Measurements from ENCODE around the gene CARD16.
"Not testable (repeated sequence)": the region's sequence is repeated elsewhere in the genome, so short reads cannot be mapped to it uniquely, and the experiment has no call there.

Gene CARD16

GRCh38 chr11:105071089-105071732 lies 26.1 kb upstream of the CARD16 start:
- Histone ChIP-seq H3K27ac (ENCODE audit: low read depth, low read length) (no peak overlapping the region), H3K27me3 (ENCODE audit: control insufficient read depth, insufficient read depth, low read length) (no peaks in the 10 kb centered on the region), H3K9ac (ENCODE audit: low read length) (no peak overlapping the region), H3K4me3 (ENCODE audit: low read depth, low read length) (no peak overlapping the region), H3K9me3 (ENCODE audit: control insufficient read depth, insufficient read depth, low read depth, low read length) (no peaks in the 10 kb centered on the region), H3K4me1 (ENCODE audit: control insufficient read depth, insufficient read depth, low read length) (no peaks in the 10 kb centered on the region), H3K36me3 (ENCODE audit: control insufficient read depth, insufficient read depth, low read length) (no peaks in the 10 kb centered on the region)

GRCh38 chr11:105070306-105070705 lies 25.2 kb upstream of the CARD16 start:
- H3K9ac ChIP-seq (ENCODE audit: low read length): no peak overlapping the region
- no peaks in the 10 kb centered on the region for H3K9me3 ChIP-seq (ENCODE audit: control insufficient read depth, insufficient read depth, low read depth, low read length)
- H3K36me3 ChIP-seq (ENCODE audit: control insufficient read depth, insufficient read depth, low read length): no peaks in the 10 kb centered on the region
- H3K27ac ChIP-seq (ENCODE audit: low read depth, low read length): no peak overlapping the region
- H3K4me1 ChIP-seq (ENCODE audit: control insufficient read depth, insufficient read depth, low read length): no peaks in the 10 kb centered on the region
- H3K27me3 ChIP-seq (ENCODE audit: control insufficient read depth, insufficient read depth, low read length): no peaks in the 10 kb centered on the region
- H3K4me3 ChIP-seq (ENCODE audit: low read depth, low read length): no peak overlapping the region

GRCh38 chr11:105069749-105070148 lies 24.6 kb upstream of the CARD16 start:
- not testable (repeated sequence) for H3K27ac ChIP-seq (ENCODE audit: low read depth, low read length); H3K36me3 ChIP-seq (ENCODE audit: control insufficient read depth, insufficient read depth, low read length); H3K4me3 ChIP-seq (ENCODE audit: low read depth, low read length); H3K9me3 ChIP-seq (ENCODE audit: control insufficient read depth, insufficient read depth, low read depth, low read length); H3K9ac ChIP-seq (ENCODE audit: low read length); H3K4me1 ChIP-seq (ENCODE audit: control insufficient read depth, insufficient read depth, low read length); H3K27me3 ChIP-seq (ENCODE audit: control insufficient read depth, insufficient read depth, low read length)

GRCh38 chr11:105063245-105063941 lies 18.3 kb upstream of the CARD16 start:
- H3K9me3 ChIP-seq (ENCODE audit: control insufficient read depth, insufficient read depth, low read depth, low read length); H3K9ac ChIP-seq (ENCODE audit: low read length); H3K4me1 ChIP-seq (ENCODE audit: control insufficient read depth, insufficient read depth, low read length); H3K36me3 ChIP-seq (ENCODE audit: control insufficient read depth, insufficient read depth, low read length); H3K4me3 ChIP-seq (ENCODE audit: low read depth, low read length); H3K27ac ChIP-seq (ENCODE audit: low read depth, low read length); H3K27me3 ChIP-seq (ENCODE audit: control insufficient read depth, insufficient read depth, low read length): not testable (repeated sequence)

- Histone ChIP-seq H3K4me1 (ENCODE audit: control insufficient read depth, insufficient read depth, low read length) (no peaks in the 10 kb centered on the region), H3K4me3 (ENCODE audit: low read depth, low read length) (no peak overlapping the region), H3K9ac (ENCODE audit: low read length) (no peak overlapping the region), H3K9me3 (ENCODE audit: control insufficient read depth, insufficient read depth, low read depth, low read length) (no peaks in the 10 kb centered on the region), H3K27me3 (ENCODE audit: control insufficient read depth, insufficient read depth, low read length) (no peaks in the 10 kb centered on the region), H3K36me3 (ENCODE audit: control insufficient read depth, insufficient read depth, low read length) (no peaks in the 10 kb centered on the region), H3K27ac (ENCODE audit: low read depth, low read length) (no peak overlapping the region)
These were observed 12.3 kb upstream of the CARD16 start for GRCh38 chr11:105057432-105057831.

GRCh38 chr11:105056446-105056845 lies 11.3 kb upstream of the CARD16 start:
- no peaks in the 10 kb centered on the region for H3K9me3 ChIP-seq (ENCODE audit: control insufficient read depth, insufficient read depth, low read depth, low read length)
- H3K36me3 ChIP-seq (ENCODE audit: control insufficient read depth, insufficient read depth, low read length): no peaks in the 10 kb centered on the region
- H3K27me3 ChIP-seq (ENCODE audit: control insufficient read depth, insufficient read depth, low read length): no peaks in the 10 kb centered on the region
- no peaks in the 10 kb centered on the region for H3K4me1 ChIP-seq (ENCODE audit: control insufficient read depth, insufficient read depth, low read length)
- no peak overlapping the region for H3K4me3 ChIP-seq (ENCODE audit: low read depth, low read length)
- no peak overlapping the region for H3K27ac ChIP-seq (ENCODE audit: low read depth, low read length)
- H3K9ac ChIP-seq (ENCODE audit: low read length): no peak overlapping the region

GRCh38 chr11:105054723-105055493 lies 9.8 kb upstream of the CARD16 start:
- H3K36me3 ChIP-seq (ENCODE audit: control insufficient read depth, insufficient read depth, low read length): no peaks in the 10 kb centered on the region
- no peaks in the 10 kb centered on the region for H3K9me3 ChIP-seq (ENCODE audit: control insufficient read depth, insufficient read depth, low read depth, low read length)
- H3K27ac ChIP-seq (ENCODE audit: low read depth, low read length): no peak overlapping the region
- no peak overlapping the region for H3K9ac ChIP-seq (ENCODE audit: low read length)
- no peaks in the 10 kb centered on the region for H3K4me1 ChIP-seq (ENCODE audit: control insufficient read depth, insufficient read depth, low read length)
- no peak overlapping the region for H3K4me3 ChIP-seq (ENCODE audit: low read depth, low read length)
- no peaks in the 10 kb centered on the region for H3K27me3 ChIP-seq (ENCODE audit: control insufficient read depth, insufficient read depth, low read length)

GRCh38 chr11:105052487-105052886 lies 7.4 kb upstream of the CARD16 start:
- H3K9ac ChIP-seq (ENCODE audit: low read length): no peak overlapping the region
- no peaks in the 10 kb centered on the region for H3K4me1 ChIP-seq (ENCODE audit: control insufficient read depth, insufficient read depth, low read length)
- no peak overlapping the region for H3K4me3 ChIP-seq (ENCODE audit: low read depth, low read length)
- H3K9me3 ChIP-seq (ENCODE audit: control insufficient read depth, insufficient read depth, low read depth, low read length): no peaks in the 10 kb centered on the region
- H3K27ac ChIP-seq (ENCODE audit: low read depth, low read length): no peak overlapping the region
- no peaks in the 10 kb centered on the region for H3K36me3 ChIP-seq (ENCODE audit: control insufficient read depth, insufficient read depth, low read length)
- no peaks in the 10 kb centered on the region for H3K27me3 ChIP-seq (ENCODE audit: control insufficient read depth, insufficient read depth, low read length)

- Histone ChIP-seq H3K9ac (ENCODE audit: low read length) (no peak overlapping the region), H3K4me3 (ENCODE audit: low read depth, low read length) (no peak overlapping the region), H3K36me3 (ENCODE audit: control insufficient read depth, insufficient read depth, low read length) (no peaks in the 10 kb centered on the region), H3K27ac (ENCODE audit: low read depth, low read length) (no peak overlapping the region), H3K27me3 (ENCODE audit: control insufficient read depth, insufficient read depth, low read length) (no peaks in the 10 kb centered on the region), H3K9me3 (ENCODE audit: control insufficient read depth, insufficient read depth, low read depth, low read length) (no peaks in the 10 kb centered on the region), H3K4me1 (ENCODE audit: control insufficient read depth, insufficient read depth, low read length) (no peaks in the 10 kb centered on the region)
These were observed 6.4 kb upstream of the CARD16 start for GRCh38 chr11:105051559-105051958.

GRCh38 chr11:105049481-105049880 lies 4.3 kb upstream of the CARD16 start:
- no peaks in the 10 kb centered on the region for H3K4me1 ChIP-seq (ENCODE audit: control insufficient read depth, insufficient read depth, low read length)
- no peaks in the 10 kb centered on the region for H3K36me3 ChIP-seq (ENCODE audit: control insufficient read depth, insufficient read depth, low read length)
- H3K9me3 ChIP-seq (ENCODE audit: control insufficient read depth, insufficient read depth, low read depth, low read length): no peaks in the 10 kb centered on the region

GRCh38 chr11:105046898-105047579 lies 1.9 kb upstream of the CARD16 start:
- Histone ChIP-seq H3K4me3 (ENCODE audit: low read depth, low read length) (no peak overlapping the region), H3K4me1 (ENCODE audit: control insufficient read depth, insufficient read depth, low read length) (no peaks in the 10 kb centered on the region), H3K9ac (ENCODE audit: low read length) (no peak overlapping the region), H3K9me3 (ENCODE audit: control insufficient read depth, insufficient read depth, low read depth, low read length) (no peaks in the 10 kb centered on the region), H3K27me3 (ENCODE audit: control insufficient read depth, insufficient read depth, low read length) (no peaks in the 10 kb centered on the region), H3K36me3 (ENCODE audit: control insufficient read depth, insufficient read depth, low read length) (no peaks in the 10 kb centered on the region), H3K27ac (ENCODE audit: low read depth, low read length) (no peak overlapping the region)

More at GRCh38 chr11:105049481-105049880, 4.3 kb upstream of the CARD16 start:
- Histone ChIP-seq H3K4me3 (ENCODE audit: low read depth, low read length) (no peak overlapping the region), H3K27ac (ENCODE audit: low read depth, low read length) (no peak overlapping the region), H3K9ac (ENCODE audit: low read length) (no peak overlapping the region), H3K27me3 (ENCODE audit: control insufficient read depth, insufficient read depth, low read length) (no peaks in the 10 kb centered on the region)
